Neural crest cell (in vitro differentiated cells): ENCODE results near the gene KLHDC3. TPM values are rescaled to one million over a fixed set of nuclear protein-coding genes. Genes with fewer than 3 reads are reported as not detected.
A peak's percentile ranks its signal among the peaks of the same experiment; 100 is the strongest.

Source experiments
- DNase-seq: peaks from one replicate; pipeline ENCODE4 v3.0.0; 2021; ENCODE audit warnings: low read depth, mixed read lengths, low spot score
- H3K27ac Mint-ChIP-seq: one replicate; pipeline ENCODE4 v1.8.0; 2021; ENCODE audit warnings: mild to moderate bottlenecking, mixed read lengths; ENCODE audit not compliant: unreplicated experiment
- H3K27me3 Mint-ChIP-seq: 2 replicates; pipeline ENCODE4 v1.8.0; 2021; ENCODE audit warnings: low read depth, mild to moderate bottlenecking, mixed read lengths
- H3K36me3 Mint-ChIP-seq: 2 replicates; pipeline ENCODE4 v1.8.0; 2021; ENCODE audit warnings: low read depth, mild to moderate bottlenecking, mixed read lengths
- H3K4me1 Mint-ChIP-seq: 2 replicates; pipeline ENCODE4 v1.8.0; 2021; ENCODE audit warnings: mixed read lengths
- H3K4me3 Mint-ChIP-seq: one replicate; pipeline ENCODE4 v1.8.0; 2021; ENCODE audit warnings: mild to moderate bottlenecking, mixed read lengths
- H3K9me3 Mint-ChIP-seq: 2 replicates; pipeline ENCODE4 v1.8.0; 2021; ENCODE audit warnings: mixed read lengths
- CTCF ChIP-seq: fragments of 200-600 bp; sonication (generic); conservative IDR thresholded peaks from 2 replicates; pipeline ENCODE4 v1.5.0; 2021; ENCODE audit warnings: antibody characterized with exemption, mild to moderate bottlenecking
- total RNA-seq: library from RNA; stranded (reverse); gene quantifications from 2 replicates; pipeline ENCODE4 v1.2.1, GENCODE V29; 2021

Gene KLHDC3
- total RNA-seq, 1 donor from 2014 or later = 109 TPM

DNA sequence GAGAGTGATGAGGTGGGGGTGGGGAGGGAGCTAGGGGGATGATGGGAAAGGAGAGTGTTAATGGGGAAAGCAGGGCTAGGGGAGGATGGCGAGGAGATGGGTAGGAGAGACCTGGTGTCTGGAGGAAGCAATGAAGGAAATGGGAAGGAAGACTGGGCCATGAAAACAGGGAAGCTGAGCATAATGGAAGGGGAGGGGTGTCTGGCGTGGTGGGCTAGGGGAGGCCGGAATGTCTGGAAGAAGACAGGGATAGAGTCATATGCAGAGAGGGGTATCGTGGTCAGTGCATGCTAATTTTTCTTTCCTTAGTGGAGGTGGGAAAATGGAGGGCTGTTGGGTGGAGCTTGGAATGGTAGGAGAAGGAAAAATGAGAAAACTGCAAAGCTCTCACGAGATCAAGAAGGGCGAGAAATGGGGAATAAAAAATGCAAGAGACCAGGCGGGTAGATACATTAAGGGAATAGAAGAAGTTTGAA lies 423 bp downstream of the KLHDC3 start:
- Mint-ChIP-seq H3K36me3 (peaks cover 4% of the 10 kb centered on the region), H3K9me3 (no peaks in the 10 kb centered on the region), H3K27me3 (no peaks in the 10 kb centered on the region), H3K4me1 (peaks cover 30% of the 10 kb centered on the region), H3K4me3 (peak overlapping the region; percentile 97), H3K27ac (peak overlapping the region; percentile 96)
- no peak for DNase-seq
- TF ChIP-seq CTCF = no peak

DNA sequence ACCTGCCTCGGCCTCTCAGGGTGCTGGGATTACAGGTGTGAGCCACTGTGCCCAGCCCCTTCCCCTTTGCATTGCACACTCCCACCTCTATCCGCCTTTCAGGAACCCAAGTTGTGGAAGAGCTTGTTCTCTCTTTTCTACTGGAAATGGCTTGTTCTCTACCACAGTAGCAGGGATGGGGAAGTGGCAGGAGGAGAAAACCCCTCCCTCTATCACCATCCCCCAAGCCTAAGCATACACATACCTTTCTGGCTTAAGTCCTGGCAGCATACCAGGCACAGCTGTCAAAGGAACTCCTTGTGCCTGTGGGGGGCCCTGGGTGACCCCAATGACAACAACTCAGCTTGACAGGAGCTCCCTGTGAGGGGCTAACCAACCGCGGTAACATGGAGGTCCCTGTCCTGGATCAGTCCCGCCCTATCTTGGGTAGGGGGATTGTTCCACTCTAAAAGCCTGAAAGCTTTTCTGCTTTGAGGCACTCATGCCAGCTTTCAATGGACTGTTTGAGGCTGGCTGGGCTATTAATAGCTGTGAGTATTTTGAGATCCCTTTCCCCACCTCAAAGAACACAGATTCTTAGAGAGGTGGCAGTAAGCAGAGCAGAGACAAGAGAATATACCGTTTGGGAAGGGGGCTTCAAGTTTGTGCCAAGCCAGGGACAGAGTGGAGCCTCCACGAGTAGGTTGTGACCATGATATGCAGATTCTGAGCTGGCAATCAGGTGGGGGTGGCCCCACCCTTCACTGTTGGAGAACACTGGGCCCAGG lies 2.3 kb downstream of the KLHDC3 start:
- peaks cover 4% of the 10 kb centered on the region for H3K36me3 Mint-ChIP-seq
- H3K4me3 Mint-ChIP-seq = peak overlapping the region; percentile 84
- no peak for DNase-seq
- H3K27me3 Mint-ChIP-seq = no peaks in the 10 kb centered on the region
- no peak for TF ChIP-seq CTCF
- peaks cover 30% of the 10 kb centered on the region for H3K4me1 Mint-ChIP-seq
- no peaks in the 10 kb centered on the region for H3K9me3 Mint-ChIP-seq
- peak overlapping the region; percentile 52 for H3K27ac Mint-ChIP-seq

DNA sequence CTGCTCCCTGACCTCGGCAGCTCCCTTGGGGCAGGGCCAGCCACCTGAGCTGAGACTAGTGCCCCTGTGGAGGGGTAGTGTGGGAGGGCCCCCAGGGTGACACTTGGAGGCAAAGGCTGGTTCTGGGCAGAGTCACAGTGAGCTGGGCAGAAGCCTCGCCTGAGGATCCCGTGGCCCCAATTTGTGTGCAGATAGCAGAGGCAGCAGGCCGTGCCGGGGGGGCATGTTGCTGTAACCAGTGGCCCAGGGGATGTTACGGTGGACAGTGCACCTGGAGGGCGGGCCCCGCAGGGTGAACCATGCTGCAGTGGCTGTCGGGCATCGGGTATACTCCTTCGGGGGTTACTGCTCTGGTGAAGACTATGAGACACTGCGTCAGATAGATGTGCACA lies 2.9 kb downstream of the KLHDC3 start:
- peaks cover 4% of the 10 kb centered on the region for H3K36me3 Mint-ChIP-seq
- no peak for DNase-seq
- H3K4me3 Mint-ChIP-seq = peak overlapping the region; percentile 95

DNA sequence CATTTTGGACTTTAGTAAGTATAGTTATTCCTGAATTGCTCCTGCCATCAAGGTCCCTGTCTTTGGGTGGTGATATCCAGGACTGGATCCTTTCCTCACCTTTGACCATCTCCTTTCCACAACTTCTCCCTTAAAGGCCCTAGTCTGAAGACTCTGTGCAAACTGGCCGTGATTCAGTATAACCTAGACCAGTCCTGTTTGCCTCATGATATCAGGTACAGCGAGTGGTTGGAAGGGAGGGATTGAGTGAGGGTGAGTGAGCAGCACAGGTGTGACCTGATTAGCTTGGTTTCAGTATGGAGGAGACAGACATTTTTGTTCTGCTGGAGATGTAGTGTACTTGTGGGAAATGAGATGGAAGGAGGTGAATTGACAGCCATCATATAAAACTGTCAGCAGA lies 5.1 kb downstream of the KLHDC3 start:
- peak overlapping the region; percentile 95 for H3K4me3 Mint-ChIP-seq
- H3K27ac Mint-ChIP-seq = peak overlapping the region; percentile 41
- no peak for TF ChIP-seq CTCF
- H3K9me3 Mint-ChIP-seq = no peaks in the 10 kb centered on the region
- peaks cover 4% of the 10 kb centered on the region for H3K36me3 Mint-ChIP-seq
- H3K27me3 Mint-ChIP-seq = no peaks in the 10 kb centered on the region
- H3K4me1 Mint-ChIP-seq = peaks cover 14% of the 10 kb centered on the region
- DNase-seq = no peak

More for the DNA sequence above, 2.9 kb downstream of the KLHDC3 start:
- H3K27me3 Mint-ChIP-seq = no peaks in the 10 kb centered on the region
- H3K27ac Mint-ChIP-seq = no peak overlapping the region
- peaks cover 34% of the 10 kb centered on the region for H3K4me1 Mint-ChIP-seq
- H3K9me3 Mint-ChIP-seq = no peaks in the 10 kb centered on the region
- TF ChIP-seq CTCF = no peak

GRCh38 chr6:43020052-43020705 lies 6.1 kb downstream of the KLHDC3 start:
- H3K4me3 Mint-ChIP-seq = peak overlapping the region; percentile 95
- no peak overlapping the region for H3K27ac Mint-ChIP-seq
- H3K27me3 Mint-ChIP-seq = no peaks in the 10 kb centered on the region

More at GRCh38 chr6:43020052-43020705, 6.1 kb downstream of the KLHDC3 start:
- Mint-ChIP-seq H3K4me1 (peaks cover 4% of the 10 kb centered on the region), H3K36me3 (peaks cover 11% of the 10 kb centered on the region), H3K9me3 (no peaks in the 10 kb centered on the region)
- no peak for TF ChIP-seq CTCF
- DNase-seq = no peak
